ENCODE measurements around the gene PIF1.
A peak's percentile ranks its signal among the peaks of the same experiment; 100 is the strongest.

Gene PIF1

DNA sequence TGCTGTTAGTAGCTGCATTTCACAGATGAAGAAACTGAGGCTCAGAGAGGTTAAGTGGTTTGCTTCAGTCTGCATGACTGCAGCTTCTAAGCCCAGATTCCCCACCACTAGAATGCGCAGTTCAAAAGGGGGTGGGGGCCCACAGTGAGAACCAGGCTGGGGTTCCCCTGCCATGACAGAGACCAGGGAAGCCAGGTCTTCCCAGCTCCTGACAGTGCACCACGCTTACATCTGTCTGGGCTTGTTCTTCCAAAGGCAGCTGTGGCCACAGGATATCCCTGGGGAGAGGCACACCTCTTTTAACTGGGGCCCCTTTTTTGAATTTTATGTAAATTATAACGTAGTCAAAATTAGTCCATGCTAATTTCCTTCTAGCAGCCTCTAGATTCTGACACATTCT lies 21.6 kb upstream of the PIF1 start:
- H3K27ac ChIP-seq, result no peak overlapping the region
- H4K20me1 ChIP-seq (ENCODE audit: insufficient read depth), result no peaks in the 10 kb centered on the region

DNA sequence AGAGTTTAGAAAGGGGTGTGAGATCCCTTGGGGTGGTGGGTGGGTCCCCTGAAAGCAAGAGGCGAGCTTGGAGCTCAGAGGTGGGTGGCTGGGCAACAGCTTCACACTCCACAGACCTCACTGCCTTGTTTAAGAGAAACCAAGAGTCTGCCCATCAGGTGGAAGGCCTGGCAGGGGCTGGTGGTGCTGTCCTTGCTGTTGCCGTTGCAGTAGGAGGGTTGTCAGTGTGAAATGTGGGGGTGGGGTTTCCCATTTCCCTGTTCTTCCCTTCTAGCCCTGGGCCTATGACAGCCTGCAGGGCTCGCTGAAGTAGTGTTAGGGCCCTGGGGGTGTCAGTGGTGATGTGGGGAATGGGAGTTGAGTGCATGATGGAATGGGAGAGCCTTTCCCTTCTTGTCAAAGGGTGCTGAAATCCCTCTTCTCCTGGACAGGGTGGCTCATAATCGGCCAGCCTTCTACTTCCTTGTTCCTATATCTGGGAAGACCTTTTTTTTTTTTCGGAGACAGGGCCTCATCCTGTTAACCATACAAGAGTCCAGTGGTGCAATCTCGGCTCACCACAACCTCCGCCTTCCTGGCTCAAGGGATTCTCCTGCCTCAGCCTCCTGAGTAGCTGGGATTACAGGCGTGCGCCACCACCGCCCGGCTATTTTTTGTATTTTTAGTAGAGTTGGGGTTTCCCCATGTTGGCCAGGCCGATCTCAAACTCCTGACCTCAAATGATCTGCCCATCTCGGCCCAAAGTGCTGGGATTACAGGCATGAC lies 20.6 kb upstream of the PIF1 start:
- no peak overlapping the region for H3K9ac ChIP-seq
- H3K27me3 ChIP-seq (ENCODE audit: insufficient read depth, low read depth), result no peaks in the 10 kb centered on the region
- peak overlapping the region; percentile 60; the same call in 1 of the 2 replicates for H3K4me2 ChIP-seq
- TF ChIP-seq, protein P1, sequence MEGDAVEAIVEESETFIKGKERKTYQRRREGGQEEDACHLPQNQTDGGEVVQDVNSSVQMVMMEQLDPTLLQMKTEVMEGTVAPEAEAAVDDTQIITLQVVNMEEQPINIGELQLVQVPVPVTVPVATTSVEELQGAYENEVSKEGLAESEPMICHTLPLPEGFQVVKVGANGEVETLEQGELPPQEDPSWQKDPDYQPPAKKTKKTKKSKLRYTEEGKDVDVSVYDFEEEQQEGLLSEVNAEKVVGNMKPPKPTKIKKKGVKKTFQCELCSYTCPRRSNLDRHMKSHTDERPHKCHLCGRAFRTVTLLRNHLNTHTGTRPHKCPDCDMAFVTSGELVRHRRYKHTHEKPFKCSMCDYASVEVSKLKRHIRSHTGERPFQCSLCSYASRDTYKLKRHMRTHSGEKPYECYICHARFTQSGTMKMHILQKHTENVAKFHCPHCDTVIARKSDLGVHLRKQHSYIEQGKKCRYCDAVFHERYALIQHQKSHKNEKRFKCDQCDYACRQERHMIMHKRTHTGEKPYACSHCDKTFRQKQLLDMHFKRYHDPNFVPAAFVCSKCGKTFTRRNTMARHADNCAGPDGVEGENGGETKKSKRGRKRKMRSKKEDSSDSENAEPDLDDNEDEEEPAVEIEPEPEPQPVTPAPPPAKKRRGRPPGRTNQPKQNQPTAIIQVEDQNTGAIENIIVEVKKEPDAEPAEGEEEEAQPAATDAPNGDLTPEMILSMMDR (conservative IDR thresholded peaks at IDR 0.05; ENCODE audit: low read depth, low read length), result no peak
- H4K20me1 ChIP-seq (ENCODE audit: insufficient read depth), result no peaks in the 10 kb centered on the region
- H3K36me3 ChIP-seq (ENCODE audit: insufficient read depth), result no peaks in the 10 kb centered on the region
- H2AFZ ChIP-seq (ENCODE audit: low read depth), result no peak overlapping the region
- peaks cover 15% of the 10 kb centered on the region; the same call in 1 of the 2 replicates for H3K79me2 ChIP-seq (ENCODE audit: insufficient read depth, low read depth)
- no peak overlapping the region for H3K27ac ChIP-seq
- no peak overlapping the region for H3K4me3 ChIP-seq (IDR thresholded peaks at IDR 0.05; ENCODE audit: insufficient read depth, low read depth, low read length)
- peaks cover 38% of the 10 kb centered on the region for H3K4me1 ChIP-seq (ENCODE audit: low read depth, poor library complexity, severe bottlenecking)

More for the DNA sequence above, 21.6 kb upstream of the PIF1 start:
- Histone ChIP-seq H3K36me3 (ENCODE audit: insufficient read depth) (no peaks in the 10 kb centered on the region), H3K4me1 (ENCODE audit: low read depth, poor library complexity, severe bottlenecking) (peaks cover 38% of the 10 kb centered on the region), H3K27me3 (ENCODE audit: insufficient read depth, low read depth) (no peaks in the 10 kb centered on the region), H2AFZ (ENCODE audit: low read depth) (no peak overlapping the region), H3K4me3 (IDR thresholded peaks at IDR 0.05; ENCODE audit: insufficient read depth, low read depth, low read length) (no peak overlapping the region), H3K9ac (no peak overlapping the region), H3K4me2 (no peak overlapping the region), H3K79me2 (ENCODE audit: insufficient read depth, low read depth) (peaks cover 14% of the 10 kb centered on the region; the same call in 1 of the 2 replicates)
- TF ChIP-seq, protein P1 (conservative IDR thresholded peaks at IDR 0.05; ENCODE audit: low read depth, low read length), result no peak

DNA sequence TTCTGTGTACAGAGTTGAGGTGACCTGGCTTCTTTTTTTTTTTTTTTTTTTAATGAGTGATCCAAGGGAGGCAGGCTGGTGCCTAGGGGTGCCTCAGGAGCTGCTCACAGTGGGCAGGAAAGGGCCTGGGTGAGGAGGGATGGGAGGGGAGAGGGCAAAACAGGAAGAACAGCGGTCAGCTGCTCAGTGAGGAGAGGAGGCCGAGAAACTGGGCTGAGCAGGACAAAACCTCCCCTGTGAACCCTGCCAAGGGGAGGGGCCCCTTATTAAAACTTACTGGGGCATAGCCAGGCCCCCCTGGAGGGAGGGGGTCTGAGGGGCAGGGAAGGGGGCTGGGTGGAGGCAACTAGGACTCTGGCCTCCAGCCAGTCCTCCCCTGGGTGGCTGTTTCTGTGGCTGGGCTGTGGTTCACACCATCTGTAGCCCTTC lies 19.8 kb upstream of the PIF1 start:
- TF ChIP-seq, protein P1 (conservative IDR thresholded peaks at IDR 0.05; ENCODE audit: low read depth, low read length), result no peak
- no peaks in the 10 kb centered on the region for H4K20me1 ChIP-seq (ENCODE audit: insufficient read depth)
- H3K36me3 ChIP-seq (ENCODE audit: insufficient read depth), result no peaks in the 10 kb centered on the region
- H3K27me3 ChIP-seq (ENCODE audit: insufficient read depth, low read depth), result no peaks in the 10 kb centered on the region
- H3K9ac ChIP-seq, result peak overlapping the region; percentile 9; the same call in 1 of the 2 replicates
- H3K79me2 ChIP-seq (ENCODE audit: insufficient read depth, low read depth), result peaks cover 15% of the 10 kb centered on the region; the same call in 1 of the 2 replicates
- H3K4me3 ChIP-seq (IDR thresholded peaks at IDR 0.05; ENCODE audit: insufficient read depth, low read depth, low read length), result no peak overlapping the region
- no peak overlapping the region for H2AFZ ChIP-seq (ENCODE audit: low read depth)
- peaks cover 44% of the 10 kb centered on the region for H3K4me1 ChIP-seq (ENCODE audit: low read depth, poor library complexity, severe bottlenecking)
- H3K4me2 ChIP-seq, result peak overlapping the region; percentile 60; the same call in 1 of the 2 replicates
- H3K27ac ChIP-seq, result no peak overlapping the region

DNA sequence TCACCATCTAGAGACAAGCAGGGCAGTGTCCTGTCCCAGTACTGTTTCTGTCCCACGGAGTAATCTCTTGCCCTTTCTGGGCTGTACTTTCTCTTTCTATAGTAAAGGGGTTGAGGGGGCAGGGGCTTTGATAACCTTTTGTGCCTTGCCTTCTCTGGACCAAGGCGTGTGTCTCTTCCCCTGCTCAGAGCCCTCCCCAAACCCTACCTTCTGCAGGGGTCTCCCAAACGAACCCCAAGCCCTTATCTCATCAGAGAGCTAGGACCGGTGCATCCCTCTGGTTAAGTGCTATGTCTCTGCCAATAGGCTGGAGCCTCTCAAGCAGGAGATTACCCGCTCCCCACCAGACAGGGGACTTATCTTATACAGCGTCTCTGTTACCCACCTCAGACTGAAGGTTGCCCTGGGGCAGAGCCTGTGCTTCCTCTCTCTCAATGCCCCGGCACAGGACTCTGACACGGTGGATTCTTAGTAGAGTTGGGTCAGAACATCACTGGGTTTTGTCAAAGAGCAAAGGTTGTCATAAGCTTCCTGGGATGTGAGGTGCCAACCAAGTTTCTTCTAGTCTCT lies 19.2 kb upstream of the PIF1 start:
- peaks cover 44% of the 10 kb centered on the region for H3K4me1 ChIP-seq (ENCODE audit: low read depth, poor library complexity, severe bottlenecking)
- H3K4me3 ChIP-seq (IDR thresholded peaks at IDR 0.05; ENCODE audit: insufficient read depth, low read depth, low read length), result no peak overlapping the region
- H3K27ac ChIP-seq, result no peak overlapping the region
- peaks cover 15% of the 10 kb centered on the region; the same call in 1 of the 2 replicates for H3K79me2 ChIP-seq (ENCODE audit: insufficient read depth, low read depth)
- H3K27me3 ChIP-seq (ENCODE audit: insufficient read depth, low read depth), result no peaks in the 10 kb centered on the region
- H2AFZ ChIP-seq (ENCODE audit: low read depth), result no peak overlapping the region
- no peak overlapping the region for H3K9ac ChIP-seq
- H4K20me1 ChIP-seq (ENCODE audit: insufficient read depth), result no peaks in the 10 kb centered on the region
- TF ChIP-seq, protein P1 (conservative IDR thresholded peaks at IDR 0.05; ENCODE audit: low read depth, low read length), result no peak
- H3K36me3 ChIP-seq (ENCODE audit: insufficient read depth), result no peaks in the 10 kb centered on the region
- peak overlapping the region; percentile 60; the same call in 1 of the 2 replicates for H3K4me2 ChIP-seq
